Lower leg skin (tissue), 3 donors: ENCODE results near the gene SHBG.

Experiments
- CTCF ChIP-seq, 3 donors: fragments of 450-650 bp; IDR thresholded peaks; one replicate each; pipeline ENCODE4 v1.5.1; 2016; ENCODE audit warnings: antibody characterized with exemption in 3 of 3, mild to moderate bottlenecking in 3 of 3, moderate library complexity in 2 of 3
- POLR2A ChIP-seq, 2 donors: fragments of 450-650 bp; IDR thresholded peaks; one replicate each; pipeline ENCODE4 v1.6.1; 2016 to 2017; ENCODE audit warnings: antibody characterized with exemption in 2 of 2, mild to moderate bottlenecking in 1 of 2, moderate library complexity in 1 of 2

- TF ChIP-seq CTCF (IDR thresholded peaks at IDR 0.05) (no peak), POLR2A (IDR thresholded peaks at IDR 0.05) (no peak)
These were observed 25.6 kb downstream of the SHBG start for GRCh38 chr17:7655541-7655840.
